Measurements from ENCODE around the gene RPP14.

RPP14 gene

GRCh38 chr3:58356054-58356453 lies 50.0 kb downstream of the RPP14 start:
- no peak for DNase-seq (ENCODE audit: low read depth in 3 of 3)

DNA sequence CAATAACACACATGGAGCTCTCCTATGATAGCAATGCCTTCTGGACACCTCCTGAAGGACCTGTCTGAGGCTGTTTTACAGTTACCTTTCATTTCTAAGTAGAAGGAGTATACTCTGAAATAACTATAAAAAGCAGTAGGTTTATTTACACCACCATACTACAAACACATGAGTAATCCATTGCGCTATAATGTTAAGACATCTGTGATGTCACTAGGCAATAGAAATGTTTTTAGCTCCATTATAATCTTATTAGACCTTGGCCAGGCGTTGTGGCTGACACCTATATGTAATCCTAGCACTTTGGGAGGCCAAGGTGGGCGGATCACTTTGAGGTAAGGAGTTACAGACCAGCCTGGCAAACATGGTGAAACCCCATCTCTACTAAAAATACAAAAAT lies 51.4 kb downstream of the RPP14 start:
- DNase-seq (ENCODE audit: low read depth in 3 of 3) = no peak

- DNase-seq (ENCODE audit: low read depth in 3 of 3) = no peak
Measured at GRCh38 chr3:58358092-58358491, 52.0 kb downstream of the RPP14 start.

- no peak for DNase-seq (ENCODE audit: low read depth in 3 of 3)
Measured at GRCh38 chr3:58358808-58359207, 52.8 kb downstream of the RPP14 start.

DNA sequence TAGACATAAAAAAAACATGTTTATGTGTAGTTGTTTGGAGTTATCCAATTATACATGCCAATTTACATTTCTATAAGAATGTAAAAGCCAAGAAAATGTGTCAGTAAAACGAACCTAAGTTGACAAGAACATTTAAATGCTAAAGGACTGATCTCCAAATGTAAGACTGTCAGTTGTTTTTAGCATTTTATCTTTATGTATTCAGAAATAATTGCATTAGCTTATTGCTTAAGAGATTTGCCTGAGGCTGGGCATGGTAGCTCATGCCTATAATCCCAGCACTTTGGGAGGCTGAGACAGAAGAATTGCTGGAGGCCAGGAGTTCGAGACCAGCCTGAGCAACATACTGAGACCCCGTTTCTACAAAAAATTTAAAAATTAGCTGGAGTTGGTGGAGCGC lies 53.6 kb downstream of the RPP14 start:
- no peak for DNase-seq (ENCODE audit: low read depth in 3 of 3)

DNA sequence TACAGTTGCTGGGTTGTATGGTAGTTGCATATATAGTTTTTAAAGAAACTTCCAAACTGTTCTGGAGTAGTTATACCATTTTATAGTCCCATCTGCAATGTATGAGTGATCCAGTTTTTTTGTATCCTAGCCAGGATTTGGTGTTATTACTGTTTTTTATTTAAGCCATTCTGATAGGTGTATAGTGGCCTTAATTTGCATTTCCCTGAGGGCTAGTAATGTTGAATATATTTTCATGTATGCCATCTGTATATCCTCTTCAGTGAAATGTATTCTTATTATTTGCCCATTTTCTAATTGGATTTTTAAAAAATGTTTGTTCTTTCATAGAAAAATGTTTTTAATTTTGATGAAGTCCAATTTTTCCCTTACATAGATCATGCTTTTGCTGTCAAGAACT lies 55.8 kb downstream of the RPP14 start:
- DNase-seq (ENCODE audit: low read depth in 3 of 3) = no peak

- DNase-seq (ENCODE audit: low read depth in 3 of 3) = no peak
Measured at GRCh38 chr3:58366699-58367098, 60.7 kb downstream of the RPP14 start.

DNA sequence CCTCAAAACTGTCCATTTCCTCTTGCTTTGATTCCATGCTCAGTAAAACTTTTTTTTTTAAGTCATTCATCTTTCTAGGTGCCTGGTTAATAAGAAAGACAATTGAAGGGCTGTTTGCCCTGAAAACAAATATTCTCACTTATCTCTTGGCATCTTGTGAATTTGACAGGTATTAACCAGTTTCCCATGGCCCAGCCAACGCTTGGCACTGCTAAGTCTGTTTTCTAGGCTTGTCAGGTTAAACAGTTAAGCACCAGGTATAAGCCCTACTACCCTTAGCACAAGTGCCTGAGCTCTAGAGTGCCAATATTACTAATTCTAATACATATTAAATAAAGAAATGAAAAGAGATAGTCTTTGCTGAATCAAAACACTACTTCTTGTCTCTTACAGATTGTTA lies 63.0 kb downstream of the RPP14 start:
- DNase-seq (ENCODE audit: low read depth in 3 of 3) = no peak

Data from stimulated activated CD4-positive, alpha-beta T cell treated with anti-CD3 and anti-CD28 coated beads, TNF-alpha, amount 100 ng/mL, for 24 hours (primary cell).